NB4 (cell line): Measurements from ENCODE around the gene EFCAB9.

Experiments used
- MYC ChIP-seq: IDR thresholded peaks from 2 replicates; pipeline ENCODE4 v1.6.1; 2011; ENCODE audit warnings: low read depth, low read length
- POLR2A ChIP-seq: IDR thresholded peaks from 2 replicates; pipeline ENCODE4 v1.6.1; 2011; ENCODE audit warnings: mild to moderate bottlenecking; ENCODE audit not compliant: insufficient read length; ENCODE audit errors: extremely low read depth
- TF ChIP-seq, protein P1 (sequence below): IDR thresholded peaks from one replicate; pipeline ENCODE4 v1.5.1; 2012; ENCODE audit warnings: low read depth, low read length
- TF ChIP-seq, protein P2 (sequence below): IDR thresholded peaks from 2 replicates; pipeline ENCODE4 v1.6.1; 2011; ENCODE audit warnings: low read depth, low read length

DNA sequence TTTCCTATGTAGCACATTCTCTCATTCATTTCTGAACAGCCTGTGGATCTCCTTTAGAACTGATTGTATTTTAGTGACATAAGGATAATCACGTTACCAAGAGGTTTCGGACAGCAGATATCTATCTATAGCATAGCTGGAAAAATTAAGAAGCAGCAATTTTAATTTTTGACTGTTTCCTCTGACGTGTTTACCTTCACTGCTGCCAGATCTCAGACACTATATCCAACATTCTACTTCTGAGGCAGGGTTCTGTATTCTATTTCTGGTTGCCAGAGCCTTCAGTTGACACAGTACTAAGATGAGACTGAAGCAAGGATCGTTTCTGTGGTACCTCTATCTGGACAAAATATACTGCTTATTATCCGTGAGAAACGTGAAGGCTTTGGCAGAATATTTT, at the start of gene EFCAB9:
- TF ChIP-seq, protein P1, sequence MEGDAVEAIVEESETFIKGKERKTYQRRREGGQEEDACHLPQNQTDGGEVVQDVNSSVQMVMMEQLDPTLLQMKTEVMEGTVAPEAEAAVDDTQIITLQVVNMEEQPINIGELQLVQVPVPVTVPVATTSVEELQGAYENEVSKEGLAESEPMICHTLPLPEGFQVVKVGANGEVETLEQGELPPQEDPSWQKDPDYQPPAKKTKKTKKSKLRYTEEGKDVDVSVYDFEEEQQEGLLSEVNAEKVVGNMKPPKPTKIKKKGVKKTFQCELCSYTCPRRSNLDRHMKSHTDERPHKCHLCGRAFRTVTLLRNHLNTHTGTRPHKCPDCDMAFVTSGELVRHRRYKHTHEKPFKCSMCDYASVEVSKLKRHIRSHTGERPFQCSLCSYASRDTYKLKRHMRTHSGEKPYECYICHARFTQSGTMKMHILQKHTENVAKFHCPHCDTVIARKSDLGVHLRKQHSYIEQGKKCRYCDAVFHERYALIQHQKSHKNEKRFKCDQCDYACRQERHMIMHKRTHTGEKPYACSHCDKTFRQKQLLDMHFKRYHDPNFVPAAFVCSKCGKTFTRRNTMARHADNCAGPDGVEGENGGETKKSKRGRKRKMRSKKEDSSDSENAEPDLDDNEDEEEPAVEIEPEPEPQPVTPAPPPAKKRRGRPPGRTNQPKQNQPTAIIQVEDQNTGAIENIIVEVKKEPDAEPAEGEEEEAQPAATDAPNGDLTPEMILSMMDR, result no peak
- TF ChIP-seq MYC (no peak), POLR2A (no peak)
- TF ChIP-seq, protein P2, sequence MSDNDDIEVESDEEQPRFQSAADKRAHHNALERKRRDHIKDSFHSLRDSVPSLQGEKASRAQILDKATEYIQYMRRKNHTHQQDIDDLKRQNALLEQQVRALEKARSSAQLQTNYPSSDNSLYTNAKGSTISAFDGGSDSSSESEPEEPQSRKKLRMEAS, result no peak
